ENCODE measurements around the gene PHACTR2.
A peak's percentile ranks its signal among the peaks of the same experiment; 100 is the strongest.
"Not testable (repeated sequence)": the region's sequence is repeated elsewhere in the genome, so short reads cannot be mapped to it uniquely, and the experiment has no call there.

The PHACTR2 gene

DNA sequence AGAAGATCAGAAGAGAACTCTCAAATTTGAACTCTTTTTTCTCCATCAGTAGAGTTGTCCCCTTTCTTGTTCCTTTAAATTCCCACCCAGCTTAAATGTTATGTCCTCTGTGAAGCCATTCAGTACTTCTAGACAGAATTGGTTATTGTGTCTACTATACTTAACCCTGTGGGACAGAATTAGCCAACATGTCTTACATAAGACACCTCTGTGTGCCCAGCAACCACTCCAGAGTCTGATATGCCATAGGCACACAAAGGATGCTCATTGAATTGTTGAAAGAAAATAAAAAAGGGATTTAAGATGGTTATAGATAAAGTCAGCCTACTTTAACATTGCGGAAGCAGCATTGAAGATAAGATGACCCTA lies 88.4 kb downstream of the PHACTR2 start:
- DNase-seq (ENCODE audit: low spot score), result no peak

DNA sequence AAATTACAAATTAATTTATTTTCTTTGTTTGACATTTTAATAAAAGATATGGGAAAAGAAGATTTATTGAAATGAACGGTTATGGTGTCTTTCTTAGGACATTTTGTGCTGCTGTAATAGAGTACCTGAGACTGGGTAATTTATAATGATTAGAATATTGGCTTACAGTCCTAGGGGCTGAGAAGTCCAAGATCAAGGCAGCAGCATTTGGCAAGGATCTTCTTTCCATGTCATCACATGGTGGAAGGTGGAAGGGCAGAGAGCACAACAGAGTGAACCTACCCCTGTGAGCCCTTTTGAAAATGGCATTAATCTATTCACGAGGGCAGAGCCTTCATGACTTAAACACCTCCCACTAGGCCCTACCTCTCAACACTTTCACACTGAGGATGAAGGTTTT lies 89.7 kb downstream of the PHACTR2 start:
- DNase-seq (ENCODE audit: low spot score), result no peak

DNA sequence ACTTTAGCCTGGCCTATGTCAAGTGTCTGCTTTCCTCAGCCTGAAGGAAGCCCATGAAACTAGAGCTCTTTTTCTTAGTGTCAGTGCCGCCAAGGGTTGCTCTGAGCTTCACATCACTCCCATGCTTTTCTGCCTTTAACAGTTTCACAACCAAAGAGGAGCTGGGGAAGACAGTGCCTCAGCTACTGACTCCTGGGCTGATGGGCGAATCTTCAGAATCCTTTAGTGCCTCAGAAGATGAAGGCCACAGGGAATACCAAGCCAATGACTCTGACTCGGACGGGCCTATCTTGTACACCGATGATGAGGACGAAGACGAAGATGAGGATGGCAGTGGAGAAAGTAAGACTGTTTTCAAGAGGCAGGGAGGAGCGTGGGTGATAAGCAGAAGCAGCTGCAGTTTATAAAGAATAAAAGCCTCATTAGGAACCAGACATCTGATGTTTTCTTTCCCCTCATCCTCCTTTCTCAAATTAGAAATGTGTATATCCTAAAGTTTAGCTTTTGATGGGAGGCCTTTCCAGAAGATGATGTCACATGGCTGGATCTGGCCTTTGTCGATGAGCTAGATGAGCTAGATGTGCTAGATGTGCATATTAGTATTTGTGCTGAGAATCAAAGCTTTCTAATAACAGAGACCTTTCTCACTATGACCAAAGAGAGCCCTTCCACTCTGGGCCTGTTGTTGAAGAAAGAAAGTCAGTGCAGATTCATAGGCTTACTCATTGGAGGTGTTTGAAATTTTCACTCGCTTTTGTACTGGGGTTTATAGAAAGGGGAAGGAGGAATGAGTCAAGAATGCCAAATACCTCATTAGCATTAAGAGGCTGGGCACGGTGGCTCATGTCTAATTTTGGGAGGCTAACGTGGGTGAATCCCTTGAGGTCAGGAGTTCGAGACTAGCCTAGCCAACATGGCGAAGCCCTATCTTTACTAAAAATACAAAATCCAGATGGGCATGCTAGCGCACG lies 94.6 kb downstream of the PHACTR2 start:
- DNase-seq (ENCODE audit: low spot score), result no peak

DNA sequence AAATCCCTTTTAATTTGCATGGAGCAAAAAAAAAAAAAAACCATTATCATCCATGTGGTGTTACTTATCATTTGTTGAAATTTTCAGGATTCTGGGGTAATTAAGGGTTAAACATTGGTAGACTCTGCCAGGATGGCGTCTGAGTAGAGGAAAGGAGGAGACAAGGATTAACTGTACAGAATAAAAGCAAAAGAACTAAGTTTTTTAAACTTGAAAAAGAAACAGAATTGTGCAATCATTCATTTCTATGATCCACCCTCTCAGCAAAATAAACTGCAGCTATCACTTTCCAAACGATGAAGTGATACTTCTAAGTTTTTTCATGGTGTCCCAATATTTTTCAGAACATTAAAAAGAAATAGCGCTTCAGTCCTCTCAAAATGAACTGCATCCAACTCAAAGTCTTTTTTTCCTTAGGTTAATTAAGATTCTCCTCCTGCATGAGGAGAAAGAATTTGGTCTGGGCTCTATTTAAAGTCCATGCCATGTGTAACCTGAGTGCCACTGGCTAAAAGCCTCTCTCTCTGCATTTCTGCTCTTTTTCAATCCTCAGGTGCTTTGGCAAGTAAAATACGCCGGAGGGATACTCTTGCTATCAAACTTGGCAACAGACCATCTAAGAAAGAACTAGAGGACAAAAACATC lies 95.9 kb downstream of the PHACTR2 start:
- no peak for DNase-seq (ENCODE audit: low spot score)

DNA sequence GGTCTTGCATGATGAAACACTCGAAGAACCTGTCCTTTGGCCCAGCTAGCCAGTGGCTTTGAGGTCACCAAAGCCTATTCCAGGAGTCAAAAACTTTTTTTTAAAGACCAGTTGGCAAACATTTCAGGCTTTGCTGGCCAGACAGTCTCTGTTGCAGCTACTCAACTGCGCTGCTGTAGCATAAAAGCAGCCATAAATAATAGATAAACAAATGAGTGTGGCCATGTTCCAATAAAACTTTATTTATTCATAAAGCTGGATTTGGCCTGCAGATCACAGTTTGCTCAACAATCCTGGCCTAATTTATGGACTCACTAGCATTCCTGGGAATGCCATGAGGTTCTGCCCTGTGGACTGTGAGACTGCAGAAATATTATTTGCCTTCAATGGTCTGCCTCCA lies 96.6 kb downstream of the PHACTR2 start:
- DNase-seq (ENCODE audit: low spot score), result no peak

DNA sequence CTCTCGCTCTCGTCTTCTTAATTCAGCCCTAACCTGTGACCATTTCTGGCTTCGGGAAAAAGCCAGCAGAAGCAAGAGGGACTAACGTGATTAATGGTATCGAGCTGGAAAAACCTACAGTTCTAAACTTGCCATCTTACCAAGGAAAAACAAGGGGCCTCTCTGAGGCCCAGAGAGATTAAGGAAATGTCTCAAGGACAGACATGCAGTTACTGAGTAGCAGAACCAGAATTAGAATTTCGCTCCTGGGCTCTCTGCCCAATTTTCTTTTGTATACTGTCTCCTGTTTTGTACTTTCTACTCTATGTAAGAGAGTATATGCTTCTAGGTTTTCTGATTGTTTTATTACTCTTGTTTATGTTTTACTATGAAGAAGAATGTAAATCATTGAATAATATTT lies 97.6 kb downstream of the PHACTR2 start:
- DNase-seq (ENCODE audit: low spot score), result no peak

DNA sequence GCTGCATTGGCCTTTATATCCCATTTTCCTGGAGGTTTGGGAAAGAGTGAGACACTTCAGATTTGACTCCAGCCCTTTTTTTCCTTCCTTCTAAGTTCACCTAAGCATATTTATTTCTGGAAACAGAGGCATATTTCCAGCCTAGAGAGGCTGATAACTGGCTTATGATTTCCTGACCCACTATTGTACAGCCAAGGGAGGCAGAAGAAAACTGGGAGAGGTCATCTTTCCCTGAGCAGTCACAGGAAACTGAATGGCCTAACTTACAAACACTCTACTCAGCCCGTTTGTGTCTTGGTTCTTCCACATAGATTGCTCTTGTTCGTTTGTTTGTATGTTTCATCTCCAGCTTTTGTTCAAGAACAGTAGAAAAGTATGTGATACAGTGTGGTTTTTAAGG lies 101.2 kb downstream of the PHACTR2 start:
- DNase-seq (ENCODE audit: low spot score), result no peak

DNA sequence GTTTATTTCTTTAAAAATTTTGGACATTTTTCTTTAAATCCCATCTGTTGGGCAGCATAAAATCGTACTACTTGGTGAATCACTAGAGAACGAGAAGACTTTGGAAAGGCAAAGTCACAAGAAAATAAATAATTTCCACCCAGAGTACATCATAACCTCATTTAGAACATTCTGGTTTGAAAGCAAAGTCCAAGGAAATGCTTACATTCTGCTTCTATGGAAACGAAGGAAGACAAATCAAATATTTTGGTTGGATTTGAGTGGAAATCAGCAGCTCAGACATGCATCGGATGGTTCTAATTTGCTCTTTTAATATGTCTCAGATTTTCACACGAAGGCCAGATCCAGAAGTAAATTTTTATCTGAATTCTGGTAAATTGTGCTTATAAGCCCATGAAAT lies 104.7 kb downstream of the PHACTR2 start:
- DNase-seq (ENCODE audit: low spot score), result no peak

DNA sequence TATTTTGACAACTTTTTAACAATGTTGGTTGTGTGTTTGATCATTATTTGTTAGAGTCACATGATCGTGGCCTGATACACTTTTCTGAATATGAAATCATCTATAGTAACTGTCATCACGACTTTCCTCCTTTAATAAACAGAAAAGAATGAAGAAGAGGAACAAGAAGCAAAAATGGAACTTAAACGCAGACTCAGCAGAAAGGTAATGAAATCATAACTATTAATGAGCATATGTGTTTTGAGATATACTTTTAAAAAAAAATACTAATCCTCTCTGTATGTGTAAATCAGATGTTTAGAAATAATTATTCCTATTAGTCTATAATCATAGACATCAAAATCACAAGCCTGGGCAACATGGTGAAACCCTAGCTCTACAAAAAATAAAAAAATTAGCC lies 105.3 kb downstream of the PHACTR2 start:
- no peak for DNase-seq (ENCODE audit: low spot score)

DNA sequence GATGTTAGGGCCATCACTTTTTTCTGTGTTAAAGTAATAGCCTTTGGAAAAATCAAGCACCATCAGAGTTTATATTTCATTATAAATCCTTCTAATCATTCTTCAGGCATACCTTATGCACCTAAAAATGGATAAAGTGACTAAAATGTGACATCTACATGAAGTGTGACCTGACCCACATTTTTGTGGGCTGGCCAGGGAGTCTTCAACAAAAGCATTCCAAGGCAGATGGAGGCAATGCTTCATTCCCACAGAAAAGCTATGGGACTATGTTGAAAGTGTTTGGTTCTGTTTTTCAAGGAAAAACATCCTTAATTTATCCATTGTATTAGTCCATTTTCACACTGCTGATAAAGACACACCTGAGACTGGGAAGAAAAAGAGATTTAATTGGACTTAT lies 106.6 kb downstream of the PHACTR2 start:
- DNase-seq (ENCODE audit: low spot score), result no peak

DNA sequence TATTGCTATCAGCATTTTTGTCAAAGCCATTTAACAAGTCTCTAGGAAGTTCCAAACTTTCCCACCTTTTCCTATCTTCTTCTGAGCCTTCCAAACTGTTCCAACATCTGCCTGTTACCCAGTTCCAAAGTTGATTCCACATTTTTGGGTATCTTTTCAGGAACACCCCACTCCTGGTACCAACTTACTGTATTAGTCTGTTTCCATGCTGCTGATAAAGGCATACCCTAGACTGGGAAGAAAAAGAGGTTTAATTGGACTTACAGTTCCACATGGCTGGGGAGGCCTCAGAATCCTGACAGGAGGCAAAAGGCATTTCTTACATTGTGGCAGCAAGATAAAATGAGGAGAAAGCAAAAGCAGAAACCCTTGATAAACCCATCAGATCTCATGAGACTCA lies 108.6 kb downstream of the PHACTR2 start:
- not testable (repeated sequence) for DNase-seq (ENCODE audit: low spot score)

DNA sequence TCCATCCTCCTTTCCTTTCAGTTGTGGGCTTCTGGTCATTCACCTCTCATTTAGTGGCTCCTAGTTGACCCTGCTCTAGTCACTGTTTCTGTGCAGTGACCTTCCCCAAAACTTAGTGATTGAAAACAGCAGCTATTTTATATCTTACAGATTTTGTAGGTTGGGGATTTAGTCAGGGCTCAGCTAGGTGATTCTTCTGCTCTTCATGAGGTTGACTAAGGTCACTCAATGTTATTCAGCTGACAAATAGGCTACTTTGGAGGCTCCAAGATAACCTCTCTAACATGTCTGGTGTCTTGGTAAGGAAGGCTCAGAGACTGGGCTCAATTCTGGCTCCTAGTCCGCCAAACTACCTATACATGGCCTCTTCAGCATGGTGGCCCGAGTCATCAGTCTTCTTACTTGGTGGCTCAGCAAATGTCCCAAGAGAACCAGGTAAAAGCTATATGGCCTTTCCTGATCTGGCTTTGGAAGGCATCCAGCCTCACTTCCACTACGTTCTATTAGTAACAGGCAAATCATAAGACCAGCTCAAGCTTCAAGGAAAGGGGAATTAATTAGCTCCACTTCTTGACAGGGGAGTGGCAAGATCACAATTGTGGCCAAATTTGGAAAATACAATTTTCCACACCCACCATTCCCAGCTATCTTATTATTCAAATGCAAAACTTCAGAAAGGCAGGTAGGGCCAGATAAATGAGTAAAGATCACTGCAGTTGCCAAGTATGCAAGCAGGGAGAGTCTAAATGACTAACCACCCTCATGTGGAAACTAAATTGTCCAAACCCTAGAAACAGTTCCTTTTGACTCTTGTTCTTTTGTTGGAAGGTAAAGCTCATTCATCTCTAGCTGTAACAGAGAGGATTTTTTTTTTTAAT lies 114.9 kb downstream of the PHACTR2 start:
- no peak for DNase-seq (ENCODE audit: low spot score)

DNA sequence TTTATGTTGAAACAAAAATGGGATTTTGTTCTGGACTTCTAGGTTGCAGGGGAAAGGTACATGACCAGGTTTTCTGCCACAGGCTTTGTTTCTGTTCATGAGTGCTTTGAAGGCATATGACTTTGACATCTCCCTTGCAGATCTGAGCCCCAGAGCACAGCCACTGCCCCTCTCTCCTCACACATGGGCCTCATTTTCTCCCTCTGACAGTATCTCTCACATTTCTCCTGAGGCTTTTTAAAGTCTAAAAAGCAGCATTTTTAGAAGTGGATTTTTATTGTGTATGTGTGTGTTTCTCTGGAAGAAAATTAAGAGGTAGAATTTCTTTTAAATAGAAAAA lies 115.5 kb downstream of the PHACTR2 start:
- no peak for DNase-seq (ENCODE audit: low spot score)

DNA sequence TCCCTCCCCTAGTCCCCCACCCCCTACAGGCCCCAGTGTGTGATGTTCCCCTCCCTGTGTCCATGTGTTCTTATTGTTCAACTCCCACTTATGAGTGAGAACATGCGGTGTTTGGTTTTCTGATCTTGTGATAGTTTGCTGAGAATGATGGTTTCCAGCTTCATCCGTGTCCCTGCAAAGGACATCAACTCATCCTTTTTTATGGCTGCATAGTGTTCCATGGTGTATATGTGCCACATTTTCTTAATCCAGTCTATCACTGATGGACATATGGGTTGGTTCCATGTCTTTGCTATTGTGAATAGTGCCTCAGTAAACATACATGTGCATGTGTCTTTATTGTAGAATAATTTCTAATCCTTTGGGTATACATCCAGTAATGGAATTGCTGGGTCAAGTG lies 118.8 kb downstream of the PHACTR2 start:
- not testable (repeated sequence) for DNase-seq (ENCODE audit: low spot score)

DNA sequence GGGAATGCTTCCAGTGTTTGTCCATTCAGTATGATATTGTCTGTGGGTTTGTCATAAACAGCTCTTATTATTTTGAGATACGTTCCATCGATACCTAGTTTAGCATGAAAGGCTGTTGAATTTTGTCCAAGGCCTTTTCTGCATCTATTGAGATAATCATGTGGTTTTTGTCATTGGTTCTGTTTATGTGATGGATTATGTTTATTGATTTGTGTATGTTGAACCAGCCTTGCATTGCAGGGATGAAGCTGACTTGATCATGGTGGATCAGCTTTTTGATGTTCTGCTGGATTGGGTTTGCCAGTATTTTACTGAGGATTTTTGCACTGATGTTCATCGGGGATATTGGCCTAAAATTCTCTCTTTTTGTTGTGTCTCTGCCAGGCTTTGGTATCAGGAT lies 120.7 kb downstream of the PHACTR2 start:
- not testable (repeated sequence) for DNase-seq (ENCODE audit: low spot score)

DNA sequence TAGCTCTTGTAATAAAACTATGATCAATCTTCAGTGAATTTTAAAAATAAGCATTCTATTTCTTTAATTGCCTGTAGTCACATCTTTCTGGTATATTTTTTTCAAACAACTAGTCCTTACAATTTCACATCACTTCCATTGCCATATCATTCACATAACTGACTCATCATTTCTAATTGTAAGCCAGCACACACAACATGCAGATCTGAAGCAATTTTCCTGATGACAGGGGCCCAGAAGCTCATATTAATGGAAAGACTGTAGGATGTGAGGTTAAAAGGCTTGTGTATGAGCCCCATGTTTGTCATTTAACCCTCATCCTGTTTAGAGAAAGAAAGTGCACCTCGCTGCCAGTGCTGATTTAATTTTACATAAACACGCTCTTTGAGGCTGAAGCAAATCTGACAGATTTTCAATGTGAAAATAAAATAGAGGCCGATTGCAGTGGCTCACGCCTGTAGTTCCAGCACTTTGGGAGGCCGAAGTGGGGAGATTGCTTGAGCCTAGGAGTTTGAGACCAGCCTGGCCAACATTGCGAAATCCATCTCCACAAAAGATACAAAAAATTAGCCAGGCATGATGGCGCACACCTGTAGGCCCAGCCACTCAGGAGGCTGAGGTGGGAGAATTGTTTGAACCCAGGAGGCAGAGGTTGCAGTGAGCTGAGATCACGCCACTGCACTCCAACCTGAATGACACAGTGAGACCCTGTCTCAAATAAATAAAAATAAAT lies 125.2 kb downstream of the PHACTR2 start:
- DNase-seq (ENCODE audit: low spot score), result no peak

DNA sequence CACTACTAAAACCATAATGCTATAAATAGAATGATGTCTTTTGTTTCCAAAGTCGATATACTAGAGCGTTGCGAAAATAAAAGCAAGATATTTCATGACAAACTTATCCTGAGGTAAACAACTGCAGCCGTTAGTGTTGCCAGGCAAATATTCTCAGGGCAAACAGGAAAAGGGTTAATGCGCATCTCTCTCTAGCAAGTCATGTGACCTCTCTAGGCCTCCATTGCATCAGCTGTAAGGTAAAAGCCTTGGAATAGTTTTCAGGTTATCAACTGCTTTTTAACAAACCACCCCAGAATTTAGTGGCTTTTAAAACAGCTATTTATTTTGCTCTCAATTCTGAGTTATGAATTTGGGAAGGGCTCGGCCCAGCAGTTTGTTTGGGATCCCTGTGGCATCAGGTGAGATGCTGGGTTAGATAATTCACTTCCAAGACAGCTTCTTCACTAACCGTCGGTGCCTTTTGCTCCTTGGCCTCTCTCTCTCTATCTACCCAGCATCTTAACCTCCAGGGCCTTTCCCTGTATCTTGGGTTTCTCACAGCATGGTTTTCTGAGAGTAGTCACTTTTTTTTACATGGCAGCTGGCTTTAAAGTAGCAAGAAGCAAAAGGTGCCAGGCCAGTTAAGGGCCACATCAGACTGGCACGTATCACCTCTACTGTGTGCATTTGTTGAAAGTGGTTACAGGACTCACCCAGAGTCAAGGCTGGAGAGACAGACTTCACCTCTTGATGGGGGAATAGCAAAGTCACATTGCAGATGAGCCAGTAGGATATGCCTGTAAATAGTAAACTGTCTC lies 126.2 kb downstream of the PHACTR2 start:
- DNase-seq (ENCODE audit: low spot score), result no peak

DNA sequence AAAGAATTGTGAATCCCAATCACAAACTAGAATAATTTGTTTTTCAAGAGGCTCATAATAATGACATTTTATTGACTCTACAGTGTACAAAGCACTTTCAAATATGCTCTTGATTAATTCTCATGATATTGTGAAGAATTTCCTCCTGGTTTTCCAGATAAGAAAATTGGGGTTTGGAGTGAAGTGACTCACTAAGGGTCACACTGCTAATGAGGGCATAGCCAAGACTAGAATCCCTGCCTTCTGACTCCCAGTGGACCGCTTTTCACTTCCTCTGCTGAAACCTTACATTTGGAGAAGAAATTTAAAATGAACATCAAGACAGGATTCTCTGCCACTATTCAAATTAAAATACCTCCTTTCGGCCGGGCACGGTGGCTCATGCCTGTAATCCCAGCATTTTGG lies 127.1 kb downstream of the PHACTR2 start:
- peak; percentile 10 for DNase-seq (ENCODE audit: low spot score)

DNA sequence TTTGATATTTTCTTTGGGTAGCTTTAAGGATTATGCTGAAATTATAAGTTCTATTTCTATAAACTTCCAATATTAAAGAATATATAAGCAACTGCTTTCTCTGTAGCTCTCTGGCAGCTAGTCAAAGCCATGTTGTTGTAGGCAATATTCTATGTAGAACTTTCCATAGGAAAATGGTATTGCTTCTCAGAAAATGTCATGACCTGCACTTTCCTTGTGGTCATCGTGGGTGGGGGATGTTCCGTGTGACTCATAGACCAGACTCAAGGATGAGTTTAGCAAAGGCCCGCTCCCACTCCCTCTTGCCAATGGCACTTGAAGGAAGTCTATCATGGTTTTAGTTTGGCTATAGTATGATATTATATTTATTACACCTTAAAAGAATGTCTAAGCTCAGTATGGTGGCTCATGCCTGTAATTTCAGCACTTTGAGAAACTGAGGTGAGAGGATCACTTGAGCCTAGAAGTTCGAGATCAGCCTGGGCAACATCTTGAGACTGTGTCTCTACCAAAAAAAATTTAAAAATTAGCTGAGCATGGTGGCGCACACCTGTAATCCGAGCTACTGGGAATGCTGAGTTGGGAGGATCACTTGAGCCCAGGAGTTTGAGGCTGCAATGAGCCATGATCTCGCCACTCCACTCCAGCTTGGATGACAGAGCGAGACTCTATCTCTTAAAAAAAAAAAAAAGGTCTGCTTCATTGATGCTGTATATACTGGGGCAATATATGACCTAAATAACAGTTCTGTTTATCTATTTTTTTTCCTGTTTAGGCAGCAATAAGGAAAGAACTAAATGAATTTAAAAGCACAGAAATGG lies 128.7 kb downstream of the PHACTR2 start:
- DNase-seq (ENCODE audit: low spot score), result peak; percentile 52

DNA sequence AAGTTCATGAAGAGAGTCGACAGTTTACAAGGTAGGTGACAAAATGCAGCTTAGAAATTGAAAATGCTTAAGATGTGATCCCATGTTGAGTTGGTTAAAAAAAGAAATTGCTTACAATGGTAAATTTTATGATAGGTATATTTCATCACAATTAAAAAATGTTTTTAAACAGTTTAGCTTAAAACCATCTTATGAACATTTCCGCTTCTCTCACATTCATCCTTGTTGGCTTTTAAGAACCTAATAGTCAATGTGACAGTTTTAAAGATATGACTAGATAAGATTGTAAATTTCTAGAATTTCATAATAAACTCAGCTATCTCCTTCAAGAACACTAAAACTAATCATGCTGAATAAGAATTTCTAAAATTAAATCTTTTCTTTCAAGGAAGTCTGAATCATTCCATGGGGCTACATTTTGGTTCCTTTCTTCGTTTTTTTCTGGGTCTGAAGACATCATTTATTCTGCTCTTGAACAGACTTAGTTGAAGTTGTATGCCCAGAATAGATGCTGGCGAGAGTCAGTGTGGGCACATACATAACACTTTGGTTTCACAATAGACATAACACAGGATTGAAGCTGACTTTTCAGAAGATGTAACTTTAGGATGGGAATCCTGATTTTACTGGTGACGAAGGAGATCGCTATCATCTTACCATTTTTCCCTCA lies 129.5 kb downstream of the PHACTR2 start:
- DNase-seq (ENCODE audit: low spot score), result no peak
